AML-193 (cell line): Measurements from ENCODE around the gene SMYD5.

Experiments used
- DNase-seq, 2 experiments: peaks; one replicate each; lab custom pipeline; 2025; lab: John Stamatoyannopoulos, UW

SMYD5 gene

GRCh38 chr2:73205611-73206010 is 8.4 kb upstream of the SMYD5 start:
- DNase-seq, result no peak

- no peak for DNase-seq
Measured at GRCh38 chr2:73208258-73208657, 5.8 kb upstream of the SMYD5 start.

GRCh38 chr2:73210019-73210418 is 4.0 kb upstream of the SMYD5 start:
- no peak for DNase-seq

- DNase-seq, result no peak
Measured at GRCh38 chr2:73210696-73211095, 3.3 kb upstream of the SMYD5 start.

- no peak for DNase-seq
Measured at GRCh38 chr2:73212098-73212447, 2.0 kb upstream of the SMYD5 start.

GRCh38 chr2:73212448-73213176 is 1.4 kb upstream of the SMYD5 start:
- DNase-seq, result peak; percentile 70 to 71

GRCh38 chr2:73215254-73215653 is 1.2 kb downstream of the SMYD5 start:
- no peak for DNase-seq

- DNase-seq, result no peak
Measured at GRCh38 chr2:73217160-73217559, 3.1 kb downstream of the SMYD5 start.

- DNase-seq, result no peak
Measured at GRCh38 chr2:73217826-73218225, 3.8 kb downstream of the SMYD5 start.

GRCh38 chr2:73218298-73218697 is 4.3 kb downstream of the SMYD5 start:
- DNase-seq, result no peak

GRCh38 chr2:73223821-73224220 is 9.8 kb downstream of the SMYD5 start:
- no peak for DNase-seq

GRCh38 chr2:73225513-73226360 is 11.7 kb downstream of the SMYD5 start:
- peak in 1 of 2 experiments; percentile 6 for DNase-seq

GRCh38 chr2:73227086-73227485 is 13.0 kb downstream of the SMYD5 start:
- no peak for DNase-seq

- DNase-seq, result no peak
Measured at GRCh38 chr2:73228631-73229030, 14.6 kb downstream of the SMYD5 start.

- DNase-seq, result peak; percentile 10 to 20
Measured at GRCh38 chr2:73232403-73233153, 18.5 kb downstream of the SMYD5 start.

GRCh38 chr2:73233154-73233931 is 19.3 kb downstream of the SMYD5 start, which contains the start of gene PRADC1:
Gene PRADC1, minus strand, starts transcription at chr2:73233239. Its CDS starts 79 bp downstream, at chr2:73233160.
- DNase-seq, result peak; percentile 99

GRCh38 chr2:73233932-73234832 is 20.1 kb downstream of the SMYD5 start, which contains the start of gene CCT7:
Gene CCT7, plus strand, starts transcription at chr2:73234308. Its CDS starts 71 bp downstream, at chr2:73234379.
- DNase-seq, result peak; percentile 78 to 94

GRCh38 chr2:73235315-73236028 is 21.4 kb downstream of the SMYD5 start:
- peak in 1 of 2 experiments; percentile 22 for DNase-seq

- no peak for DNase-seq
Measured at GRCh38 chr2:73237168-73237567, 23.1 kb downstream of the SMYD5 start.

- no peak for DNase-seq
Measured at GRCh38 chr2:73238149-73238548, 24.1 kb downstream of the SMYD5 start.
